LHCN-M2 (cell line): ENCODE data around the gene IFNA14. TPM values are rescaled to one million over a fixed set of nuclear protein-coding genes. Genes with fewer than 3 reads are reported as not detected.
"Not testable (repeated sequence)": the region's sequence is repeated elsewhere in the genome, so short reads cannot be mapped to it uniquely, and the experiment has no call there.

Source experiments
- DNase-seq: peaks from one replicate; pipeline ENCODE4 v3.0.0-alpha.2; 2012; ENCODE audit warnings: low read depth
- total RNA-seq: library from RNA; depleted of rRNA; stranded (reverse); fragments of >200 nt; gene quantifications from 2 replicates; pipeline ENCODE4 v1.2.3, GENCODE V29; 2014; rRNA removed

IFNA14 gene
- total RNA-seq, 1 experiment from 2014 or later, result not detected

DNA sequence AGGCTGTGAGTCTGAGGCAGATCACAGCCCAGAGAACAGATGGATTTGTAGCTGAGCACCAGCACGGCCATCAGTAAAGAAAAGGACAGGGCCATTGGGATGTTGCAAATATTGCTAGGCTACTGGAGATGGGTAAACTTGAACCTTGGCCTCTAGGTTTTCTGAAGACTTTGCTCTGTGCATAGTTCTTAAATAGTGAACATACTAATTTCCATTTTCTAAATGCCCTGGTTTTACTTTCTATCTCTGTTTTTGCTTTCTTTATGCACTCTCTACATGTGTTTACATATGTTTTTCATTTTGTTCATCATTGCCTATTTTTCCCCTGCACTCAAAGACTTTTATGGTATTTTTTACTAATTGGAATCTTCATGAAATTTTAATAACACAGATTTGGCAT lies 22.6 kb downstream of the IFNA14 start, which contains the start of gene IFNA16:
Gene IFNA16 (minus strand): TSS at position 101 of the 400 bp plus-strand sequence. CDS start 6 bp downstream, at position 95.
- not testable (repeated sequence) for DNase-seq

DNA sequence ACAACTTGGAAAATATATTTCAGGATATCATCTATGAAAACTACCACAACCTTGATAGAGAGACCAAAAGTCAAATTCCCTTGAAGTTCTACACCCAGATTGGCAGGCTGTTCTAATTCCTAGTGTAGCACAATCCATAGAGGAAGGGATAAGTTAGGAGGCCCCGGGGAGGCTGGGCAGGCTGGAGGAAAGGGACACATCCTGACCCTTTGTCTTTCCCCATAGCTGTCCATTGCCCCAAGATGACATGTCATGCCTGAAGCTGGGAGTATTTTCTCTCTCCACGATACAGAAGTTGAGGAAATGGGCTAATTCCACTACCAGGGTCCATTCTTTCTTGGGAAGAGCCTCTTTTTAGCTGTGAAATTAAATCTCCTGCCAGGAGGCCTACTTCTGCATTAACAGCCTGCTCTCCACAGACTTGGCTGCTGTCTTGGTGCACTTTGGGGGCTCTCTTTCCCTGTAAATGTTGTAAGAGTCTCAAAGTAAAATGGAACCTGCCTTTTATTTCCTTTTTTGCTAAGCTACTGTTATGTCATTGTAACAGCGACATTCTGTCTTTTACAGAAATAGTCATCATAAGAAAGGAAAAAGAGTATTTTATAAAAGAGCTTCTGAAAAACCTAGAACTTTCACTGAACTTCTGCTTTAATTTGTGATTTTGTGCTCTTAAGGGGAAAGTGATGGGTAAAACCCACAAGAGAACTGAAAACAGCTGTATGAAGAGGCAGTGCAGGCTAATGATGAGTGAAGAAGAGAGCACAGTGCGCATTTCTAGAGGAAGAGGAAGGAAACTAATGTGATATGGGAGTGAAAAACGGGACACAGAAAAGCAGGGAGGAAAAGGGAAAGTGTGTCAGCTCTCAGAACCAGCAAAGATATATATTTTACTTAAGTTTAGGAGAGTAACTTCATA lies 26.1 kb downstream of the IFNA14 start:
- DNase-seq, result peak; percentile 19

DNA sequence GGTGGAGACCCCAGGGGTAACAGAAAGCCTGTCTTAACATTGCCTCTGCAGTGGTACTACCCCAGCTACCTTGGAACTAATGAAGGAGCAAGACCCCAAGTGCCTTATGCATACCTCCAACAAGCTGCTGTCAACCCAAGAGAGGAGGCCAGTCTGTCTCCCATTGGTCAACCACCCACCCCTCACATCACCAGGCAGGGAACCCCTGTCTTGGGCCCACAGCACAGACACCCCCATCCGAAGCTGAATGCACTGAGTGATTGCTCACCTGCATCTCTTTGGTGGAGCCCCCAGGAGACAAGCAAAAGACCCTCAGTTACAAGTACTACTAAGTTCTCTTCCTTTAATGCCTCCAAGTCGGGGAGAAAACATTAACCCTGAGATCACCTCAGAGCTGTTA lies 27.6 kb downstream of the IFNA14 start:
- DNase-seq, result not testable (repeated sequence)

DNA sequence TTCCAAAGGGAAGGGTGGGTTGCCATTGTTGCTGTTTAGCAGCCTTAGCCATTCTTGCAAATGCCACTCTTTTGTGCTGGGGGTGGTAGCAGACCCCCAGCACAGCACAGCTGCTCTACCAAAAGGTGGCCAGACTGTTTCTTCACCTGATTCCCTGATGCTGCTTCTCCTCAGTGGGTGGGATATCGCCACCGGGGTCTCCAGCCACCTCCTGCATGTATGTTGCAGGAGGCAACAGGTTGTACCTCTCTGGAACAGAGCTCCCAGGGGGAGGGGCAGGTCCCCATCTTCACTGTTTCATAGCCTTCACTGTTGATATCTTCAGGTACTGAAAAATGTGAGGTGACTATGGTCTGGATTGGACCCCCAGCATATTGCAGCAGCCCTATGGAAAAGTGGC lies 29.0 kb downstream of the IFNA14 start:
- DNase-seq, result not testable (repeated sequence)

DNA sequence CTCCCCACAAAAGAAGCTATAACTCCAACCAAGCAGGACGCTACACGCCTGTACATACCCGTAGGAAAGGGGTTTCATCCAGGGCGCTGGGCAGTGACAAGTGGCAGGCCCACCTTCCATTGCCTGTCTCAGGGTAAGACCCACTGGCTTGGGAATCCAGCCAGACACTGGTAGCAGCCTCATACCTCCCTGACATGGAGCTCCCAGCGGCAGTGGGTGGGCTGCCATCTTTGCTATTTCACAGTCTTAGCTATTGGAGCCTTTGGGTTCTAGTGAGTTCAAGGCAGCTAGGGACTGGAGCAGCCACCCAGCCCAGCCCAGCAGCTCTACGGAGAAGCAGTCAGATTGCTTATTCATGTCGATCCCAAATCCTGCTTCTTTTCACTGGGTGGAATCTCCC lies 29.5 kb downstream of the IFNA14 start:
- no peak for DNase-seq

DNA sequence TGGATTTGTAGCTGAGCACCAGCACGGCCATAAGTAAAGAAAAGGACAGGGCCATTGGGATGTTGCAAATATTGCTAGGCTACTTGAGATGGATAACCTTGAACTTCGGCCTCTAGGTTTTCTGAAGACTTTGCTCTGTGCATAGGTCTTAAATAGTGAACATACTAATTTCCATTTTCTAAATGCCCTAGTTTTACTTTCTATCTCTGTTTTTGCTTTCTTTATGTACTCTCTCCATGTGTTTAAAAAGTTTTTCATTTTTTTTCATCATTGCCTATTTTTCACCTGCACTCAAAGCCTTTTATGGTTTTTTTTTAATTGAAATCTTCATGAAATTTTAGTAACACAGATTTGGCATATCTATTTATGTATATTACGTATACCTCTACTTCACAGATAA lies 32.8 kb downstream of the IFNA14 start, which contains the start of gene IFNA10:
Gene IFNA10 (minus strand): TSS at position 101 of the 400 bp plus-strand sequence. CDS start 46 bp downstream, at position 55.
- not testable (repeated sequence) for DNase-seq

DNA sequence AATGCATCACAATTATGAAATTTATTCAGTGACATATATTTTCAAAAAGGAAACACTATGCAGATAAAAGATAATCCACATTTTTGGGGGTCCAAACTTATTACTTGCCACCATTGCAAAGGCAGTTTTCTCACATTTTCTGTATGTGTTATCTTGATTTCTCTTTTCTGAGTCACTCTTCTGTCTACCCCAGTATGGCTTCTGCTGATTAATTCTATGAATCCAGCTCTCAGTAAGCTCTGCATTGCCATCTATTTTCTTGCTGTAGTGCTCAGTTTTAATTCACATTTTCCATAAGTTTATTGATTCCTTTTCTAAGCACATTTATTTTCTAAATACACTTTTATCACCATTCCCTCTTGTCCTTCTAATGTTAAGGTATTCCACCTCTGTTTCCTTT lies 34.6 kb downstream of the IFNA14 start:
- DNase-seq, result no peak

DNA sequence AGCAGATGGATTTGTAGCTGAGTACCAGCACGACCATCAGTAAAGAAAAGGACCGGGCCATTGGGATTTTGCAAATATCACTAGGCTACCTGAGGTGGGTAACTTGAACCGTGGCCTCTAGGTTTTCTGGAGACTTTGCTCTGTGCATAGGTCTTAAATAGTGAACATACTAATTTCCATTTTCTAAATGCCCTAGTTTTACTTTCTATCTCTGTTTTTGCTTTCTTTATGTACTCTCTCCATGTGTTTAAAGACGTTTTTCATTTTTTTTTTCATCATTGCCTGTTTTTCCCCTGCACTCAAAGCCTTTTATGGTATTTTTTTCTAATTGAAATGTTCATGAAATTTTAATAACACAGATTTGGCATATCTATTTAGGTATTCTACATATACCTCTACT lies 37.7 kb downstream of the IFNA14 start, which contains the start of gene IFNA7:
Gene IFNA7 (minus strand): TSS at position 101 of the 400 bp plus-strand sequence. CDS start 40 bp downstream, at position 61.
- not testable (repeated sequence) for DNase-seq

DNA sequence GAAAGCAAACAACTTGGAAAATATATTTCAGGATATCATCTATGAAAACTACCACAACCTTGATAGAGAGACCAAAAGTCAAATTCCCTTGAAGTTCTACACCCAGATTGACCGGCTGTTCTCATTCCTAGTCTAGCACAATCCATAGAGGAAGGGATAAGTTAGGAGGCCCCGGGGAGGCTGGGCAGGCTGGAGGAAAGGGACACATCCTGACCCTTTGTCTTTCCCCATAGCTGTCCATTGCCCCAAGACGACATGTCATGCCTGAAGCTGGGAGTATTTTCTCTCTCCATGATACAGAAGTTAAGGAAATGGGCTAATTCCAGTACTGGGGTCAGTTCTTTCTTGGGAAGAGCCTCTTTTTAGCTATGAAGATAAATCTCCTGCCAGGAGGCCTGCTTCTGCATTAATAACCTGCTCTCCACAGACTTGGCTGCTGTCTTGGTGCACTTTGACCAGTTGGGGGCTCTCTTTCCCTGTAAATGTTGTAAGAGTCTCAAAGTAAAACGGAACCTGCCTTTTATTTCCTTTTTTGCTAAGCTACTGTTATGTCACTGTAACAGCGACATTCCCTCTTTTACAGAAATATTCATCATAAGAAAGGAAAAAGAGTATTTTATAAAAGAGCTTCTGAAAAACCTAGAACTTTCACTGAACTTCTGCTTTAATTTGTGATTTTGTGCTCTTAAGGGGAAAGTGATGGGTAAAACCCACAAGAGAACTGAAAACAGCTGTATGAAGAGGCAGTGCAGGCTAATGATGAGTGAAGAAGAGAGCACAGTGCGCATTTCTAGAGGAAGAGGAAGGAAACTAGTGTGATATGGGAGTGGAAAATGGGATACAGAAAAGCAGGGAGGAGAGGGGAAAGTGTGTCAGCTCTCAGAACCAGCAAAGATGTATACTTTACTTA lies 44.7 kb downstream of the IFNA14 start:
- DNase-seq, result peak; percentile 32

Other genes starting within 250 kb of the IFNA14 start
- 0.34 and 0.38 TPM in 2 replicates for gene HACD4, start 208.4 kb downstream of the IFNA14 start, total RNA-seq
- not detected in 2 replicates for gene IFNB1, start 162.1 kb downstream of the IFNA14 start, total RNA-seq
- not detected in 2 replicates for gene IFNW1, start 98.2 kb downstream of the IFNA14 start, total RNA-seq
- not detected in 2 replicates for gene IFNA21, start 73.3 kb downstream of the IFNA14 start, total RNA-seq
- not detected in 2 replicates for gene IFNA4, start 52.4 kb downstream of the IFNA14 start, total RNA-seq
- not detected in 2 replicates for gene IFNA7, start 37.8 kb downstream of the IFNA14 start, total RNA-seq
- gene IFNA10, start 32.9 kb downstream of the IFNA14 start, total RNA-seq, result not detected in 2 replicates
- gene IFNA16, start 22.7 kb downstream of the IFNA14 start, total RNA-seq, result not detected in 2 replicates
- not detected in 2 replicates for gene IFNA17, start 11.8 kb downstream of the IFNA14 start, total RNA-seq
- gene IFNA5, start 65.3 kb upstream of the IFNA14 start, total RNA-seq, result not detected in 2 replicates
- gene KLHL9, start 95.4 kb upstream of the IFNA14 start, total RNA-seq, result 35.5 and 39.4 TPM in 2 replicates
- not detected in 2 replicates for gene IFNA6, start 110.9 kb upstream of the IFNA14 start, total RNA-seq
- not detected in 2 replicates for gene IFNA13, start 128.1 kb upstream of the IFNA14 start, total RNA-seq
- not detected in 2 replicates for gene IFNA2, start 145.4 kb upstream of the IFNA14 start, total RNA-seq
- gene IFNA8, start 169.1 kb upstream of the IFNA14 start, total RNA-seq, result not detected in 2 replicates
- gene IFNA1, start 200.4 kb upstream of the IFNA14 start, total RNA-seq, result not detected in 2 replicates
- gene IFNE, start 242.3 kb upstream of the IFNA14 start, total RNA-seq, result 0.75 and 1.7 TPM in 2 replicates